Cardiac fibroblast (primary cell): ENCODE results near the gene PEA15.

Experiments used
- DNase-seq, 2 donors: peaks; one replicate each; pipeline versions ENCODE4 v3.0.0 to v3.0.0-alpha.2; 2010; ENCODE audit warnings: low read depth in 2 of 2
- H3K4me3 ChIP-seq, 2 donors: replicated peaks in 1 of 2; 1 replicate in 1 of 2; 2 replicates in 1 of 2; pipeline ENCODE4 v1.5.1; 2011; ENCODE audit warnings: low read depth in 2 of 2, low read length in 2 of 2, mild to moderate bottlenecking in 2 of 2, moderate library complexity in 1 of 2
- TF ChIP-seq, protein P1 (sequence below): IDR thresholded peaks from one replicate; pipeline ENCODE4 v1.5.1; 2011; ENCODE audit warnings: low read depth, mild to moderate bottlenecking, low read length, inconsistent platforms

PEA15 gene

DNA sequence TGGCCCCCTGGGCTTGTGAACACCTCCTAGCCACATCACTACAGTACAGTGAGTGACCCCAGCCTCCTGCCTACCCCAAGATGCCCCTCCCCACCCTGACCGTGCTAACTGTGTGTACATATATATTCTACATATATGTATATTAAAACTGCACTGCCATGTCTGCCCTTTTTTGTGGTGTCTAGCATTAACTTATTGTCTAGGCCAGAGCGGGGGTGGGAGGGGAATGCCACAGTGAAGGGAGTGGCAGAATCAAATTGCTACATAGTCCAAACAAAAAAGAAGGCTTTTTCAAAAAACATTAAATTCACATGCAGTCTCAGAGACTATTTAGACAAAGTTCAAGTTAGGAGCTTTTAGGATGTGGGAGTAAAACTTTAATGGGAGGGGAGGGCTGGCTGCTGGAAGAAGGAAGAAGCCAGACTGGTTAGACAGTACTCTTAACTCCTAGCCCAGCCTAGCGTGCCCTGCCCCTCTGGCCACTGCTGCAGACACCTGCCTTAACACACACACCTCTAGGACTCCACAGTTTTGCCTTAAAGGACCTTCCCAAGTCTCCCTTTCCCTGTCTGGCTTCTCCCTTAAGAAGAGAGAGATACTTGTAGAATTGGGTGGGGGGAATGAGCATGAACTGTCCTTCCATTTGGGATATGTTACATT lies 9.4 kb downstream of the PEA15 start:
- TF ChIP-seq, protein P1, sequence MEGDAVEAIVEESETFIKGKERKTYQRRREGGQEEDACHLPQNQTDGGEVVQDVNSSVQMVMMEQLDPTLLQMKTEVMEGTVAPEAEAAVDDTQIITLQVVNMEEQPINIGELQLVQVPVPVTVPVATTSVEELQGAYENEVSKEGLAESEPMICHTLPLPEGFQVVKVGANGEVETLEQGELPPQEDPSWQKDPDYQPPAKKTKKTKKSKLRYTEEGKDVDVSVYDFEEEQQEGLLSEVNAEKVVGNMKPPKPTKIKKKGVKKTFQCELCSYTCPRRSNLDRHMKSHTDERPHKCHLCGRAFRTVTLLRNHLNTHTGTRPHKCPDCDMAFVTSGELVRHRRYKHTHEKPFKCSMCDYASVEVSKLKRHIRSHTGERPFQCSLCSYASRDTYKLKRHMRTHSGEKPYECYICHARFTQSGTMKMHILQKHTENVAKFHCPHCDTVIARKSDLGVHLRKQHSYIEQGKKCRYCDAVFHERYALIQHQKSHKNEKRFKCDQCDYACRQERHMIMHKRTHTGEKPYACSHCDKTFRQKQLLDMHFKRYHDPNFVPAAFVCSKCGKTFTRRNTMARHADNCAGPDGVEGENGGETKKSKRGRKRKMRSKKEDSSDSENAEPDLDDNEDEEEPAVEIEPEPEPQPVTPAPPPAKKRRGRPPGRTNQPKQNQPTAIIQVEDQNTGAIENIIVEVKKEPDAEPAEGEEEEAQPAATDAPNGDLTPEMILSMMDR = no peak
- no peak for DNase-seq
- no peak overlapping the region for H3K4me3 ChIP-seq

DNA sequence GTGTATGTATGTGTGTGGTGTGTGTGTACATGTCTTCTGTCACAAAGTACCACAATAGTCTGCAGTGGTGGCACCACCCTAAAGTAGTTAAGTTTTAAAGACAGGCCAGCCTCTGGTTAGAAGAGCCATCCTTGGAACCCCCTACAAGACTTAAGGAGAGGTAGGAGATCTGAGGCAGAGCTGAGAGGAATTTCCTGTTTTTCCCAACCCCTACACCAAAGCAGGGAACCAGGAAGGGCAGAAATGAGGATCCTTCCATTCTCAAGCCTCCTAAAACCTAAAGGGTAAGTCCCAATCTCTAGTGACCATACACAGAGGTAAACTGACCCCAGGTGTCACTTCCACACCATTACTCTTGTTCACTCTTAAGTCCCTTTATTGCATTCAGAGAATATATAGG lies 11.1 kb downstream of the PEA15 start:
- H3K4me3 ChIP-seq = no peak overlapping the region
- DNase-seq = no peak
- TF ChIP-seq, protein P1 = no peak

DNA sequence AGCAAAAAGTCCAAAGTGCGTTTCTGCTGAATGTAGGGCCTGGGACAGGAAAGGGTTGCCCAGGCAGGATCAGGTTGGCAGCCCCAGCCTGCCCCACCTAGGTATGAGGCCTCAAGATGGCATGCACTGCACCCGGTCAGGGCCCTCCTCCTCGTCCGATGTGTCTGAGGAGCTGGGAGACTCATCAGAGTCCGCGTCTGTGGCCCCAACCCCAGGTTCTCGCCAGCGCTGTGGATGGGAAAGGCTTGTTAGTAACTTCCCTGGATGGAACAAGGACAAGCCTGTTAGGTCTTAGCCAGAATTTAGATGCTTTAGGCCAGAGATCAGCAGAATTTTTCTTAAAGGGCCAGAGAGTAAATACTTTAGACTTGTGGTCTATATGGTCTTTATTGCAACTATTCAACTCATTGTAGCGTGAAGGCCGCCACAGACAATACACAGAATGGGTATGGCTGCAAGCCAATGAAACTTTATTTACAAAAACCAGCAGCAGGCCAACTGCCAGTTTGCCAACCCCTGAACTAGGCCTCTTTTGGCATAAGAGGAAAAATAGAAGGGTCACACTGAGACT lies 12.4 kb downstream of the PEA15 start:
- peak; percentile 25 to 32 for DNase-seq
- H3K4me3 ChIP-seq = no peak overlapping the region
- TF ChIP-seq, protein P1 = no peak

- TF ChIP-seq, protein P1 = peak; percentile 65
- H3K4me3 ChIP-seq = no peak overlapping the region
- peak; percentile 75 to 83 for DNase-seq
Observed at GRCh38 chr1:160219062-160219929, 14.1 kb downstream of the PEA15 start.

DNA sequence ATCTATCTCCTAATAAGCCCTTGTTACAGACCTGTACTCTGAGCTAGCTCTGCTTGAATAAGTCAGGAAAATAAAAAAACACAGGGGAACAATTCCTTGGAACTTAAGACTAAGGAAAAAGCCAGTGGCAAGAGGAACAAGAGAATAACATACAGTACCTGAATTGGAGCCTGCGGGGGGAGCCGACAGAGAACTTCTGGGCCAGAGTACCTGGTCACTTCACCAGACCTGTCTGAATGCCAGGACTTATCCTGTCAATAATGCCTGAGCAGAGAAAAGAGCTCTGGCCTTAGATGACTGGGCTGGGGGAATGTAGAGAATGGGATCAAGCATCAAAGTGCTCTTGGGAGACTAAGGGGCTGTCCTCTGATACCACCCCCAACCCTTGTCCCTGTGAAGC lies 15.1 kb downstream of the PEA15 start:
- TF ChIP-seq, protein P1 = no peak
- DNase-seq = no peak
- H3K4me3 ChIP-seq = no peak overlapping the region

DNA sequence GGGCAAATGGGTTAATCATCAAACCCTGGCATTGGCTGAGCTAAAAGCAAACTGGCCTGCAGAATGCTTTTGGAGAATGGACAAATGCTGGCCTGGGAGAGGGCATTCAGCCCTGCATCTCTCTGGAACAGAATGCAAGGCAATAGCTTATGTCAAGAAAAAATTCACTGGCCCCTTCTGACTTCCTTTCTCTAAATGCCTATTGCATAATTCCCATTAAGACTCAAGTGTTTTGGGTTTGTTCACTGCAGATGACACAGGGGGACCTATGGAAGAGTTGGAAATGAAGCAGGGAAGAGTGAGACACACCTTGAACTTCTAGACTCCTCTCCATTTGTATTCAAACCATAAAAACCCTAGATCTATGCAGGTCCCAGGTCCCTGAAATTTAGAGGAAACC lies 15.9 kb downstream of the PEA15 start:
- TF ChIP-seq, protein P1 = no peak
- no peak overlapping the region for H3K4me3 ChIP-seq
- DNase-seq = peak in 1 of 2 donors; percentile 29
